ENCODE results near the gene ADGRG4. TPM values are rescaled to one million over a fixed set of nuclear protein-coding genes. Genes with fewer than 3 reads are reported as not detected.

ADGRG4 gene
- polyA plus RNA-seq, 3 donors: under 0.01 to 0.18 (median 0.11) TPM

GRCh38 chrX:136353526-136354093, 52.8 kb downstream of the ADGRG4 start:
- 67 to 83% (median 78%) methylated on average over 4 of the region's 4 CpGs for WGBS, 3 donors
- no peak overlapping the region for H3K27ac ChIP-seq (ENCODE audit: low read depth, low read length)

GRCh38 chrX:136354201-136354600, 53.4 kb downstream of the ADGRG4 start:
- 70 to 79% (median 76%) methylated on average over 4 of the region's 4 CpGs for WGBS, 3 donors

GRCh38 chrX:136369377-136369776, 68.6 kb downstream of the ADGRG4 start:
- H3K27ac ChIP-seq (ENCODE audit: low read depth, low read length): no peak overlapping the region
- 59 to 80% (median 72%) methylated on average over 5 of the region's 5 CpGs for WGBS, 3 donors

More at GRCh38 chrX:136354201-136354600, 53.4 kb downstream of the ADGRG4 start:
- H3K27ac ChIP-seq (ENCODE audit: low read depth, low read length): no peak overlapping the region

GRCh38 chrX:136376713-136377112, 76.0 kb downstream of the ADGRG4 start:
- WGBS, 3 donors: 72 to 88% (median 81%) methylated on average over 5 of the region's 5 CpGs
- H3K27ac ChIP-seq (ENCODE audit: low read depth, low read length): no peak overlapping the region

- WGBS, 3 donors: 33 to 69% (median 56%) methylated on average over 1 of the region's 1 CpG
These were observed 79.4 kb downstream of the ADGRG4 start for GRCh38 chrX:136380010-136380769.

GRCh38 chrX:136386173-136386572, 85.4 kb downstream of the ADGRG4 start:
- WGBS, 3 donors: 13 to 74% (median 42%) methylated on average over 1 of the region's 1 CpG
- no peak overlapping the region for H3K27ac ChIP-seq (ENCODE audit: low read depth, low read length)

More at GRCh38 chrX:136380010-136380769, 79.4 kb downstream of the ADGRG4 start:
- H3K27ac ChIP-seq (ENCODE audit: low read depth, low read length): no peak overlapping the region

GRCh38 chrX:136386826-136387225, 86.1 kb downstream of the ADGRG4 start:
- 71 to 100% (median 84%) methylated on average over 2 of the region's 2 CpGs for WGBS, 3 donors

GRCh38 chrX:136387951-136388502, 87.3 kb downstream of the ADGRG4 start:
- no peak overlapping the region for H3K27ac ChIP-seq (ENCODE audit: low read depth, low read length)
- 61 to 78% (median 68%) methylated on average over 3 of the region's 3 CpGs for WGBS, 3 donors

More at GRCh38 chrX:136386826-136387225, 86.1 kb downstream of the ADGRG4 start:
- no peak overlapping the region for H3K27ac ChIP-seq (ENCODE audit: low read depth, low read length)

GRCh38 chrX:136390921-136391320, 90.2 kb downstream of the ADGRG4 start:
- WGBS, 3 donors: 71 to 100% (median 91%) methylated on average over 2 of the region's 2 CpGs
- no peak overlapping the region for H3K27ac ChIP-seq (ENCODE audit: low read depth, low read length)

- 43 to 65% (median 56%) methylated on average over 3 of the region's 3 CpGs for WGBS, 3 donors
- H3K27ac ChIP-seq (ENCODE audit: low read depth, low read length): no peak overlapping the region
These were observed 94.5 kb downstream of the ADGRG4 start for GRCh38 chrX:136395271-136395670.

- WGBS, 3 donors: 63 to 90% (median 71%) methylated on average over 3 to 4 of the region's 4 CpGs
- no peak overlapping the region for H3K27ac ChIP-seq (ENCODE audit: low read depth, low read length)
These were observed 96.2 kb downstream of the ADGRG4 start for GRCh38 chrX:136397001-136397400.

- 61 to 82% (median 76%) methylated on average over 8 of the region's 8 CpGs for WGBS, 3 donors
- no peak overlapping the region for H3K27ac ChIP-seq (ENCODE audit: low read depth, low read length)
These were observed 104.4 kb downstream of the ADGRG4 start for GRCh38 chrX:136405126-136405525.

- 66 to 80% (median 71%) methylated on average over 2 of the region's 2 CpGs for WGBS, 3 donors
These were observed 117.0 kb downstream of the ADGRG4 start for GRCh38 chrX:136417806-136418205.

GRCh38 chrX:136421338-136421737, 120.6 kb downstream of the ADGRG4 start:
- 67 to 70% (median 69%) methylated on average over 9 to 14 of the region's 14 CpGs for WGBS, 3 donors
- no peak overlapping the region for H3K27ac ChIP-seq (ENCODE audit: low read depth, low read length)

More at GRCh38 chrX:136417806-136418205, 117.0 kb downstream of the ADGRG4 start:
- no peak overlapping the region for H3K27ac ChIP-seq (ENCODE audit: low read depth, low read length)

GRCh38 chrX:136423724-136424123, 123.0 kb downstream of the ADGRG4 start:
- no peak overlapping the region for H3K27ac ChIP-seq (ENCODE audit: low read depth, low read length)
- 50 to 68% (median 51%) methylated on average over 2 of the region's 2 CpGs for WGBS, 3 donors

- no peak overlapping the region for H3K27ac ChIP-seq (ENCODE audit: low read depth, low read length)
- WGBS, 3 donors: 28 to 83% (median 46%) methylated on average over 2 of the region's 2 CpGs
These were observed 125.2 kb downstream of the ADGRG4 start for GRCh38 chrX:136425996-136426395.

GRCh38 chrX:136431625-136432024, 130.9 kb downstream of the ADGRG4 start:
- 63 to 67% (median 64%) methylated on average over 1 of the region's 1 CpG for whole genome bisulfite sequencing, 3 donors
- no peak overlapping the region for H3K27ac ChIP-seq (ENCODE audit: low read depth, low read length)

GRCh38 chrX:136437774-136438173, 137.0 kb downstream of the ADGRG4 start:
- WGBS, 3 donors: 42 to 75% (median 61%) methylated on average over 2 of the region's 2 CpGs
- H3K27ac ChIP-seq (ENCODE audit: low read depth, low read length): no peak overlapping the region

- H3K27ac ChIP-seq (ENCODE audit: low read depth, low read length): no peak overlapping the region
- WGBS, 3 donors: 55 to 83% (median 60%) methylated on average over 3 of the region's 3 CpGs
These were observed 137.4 kb downstream of the ADGRG4 start for GRCh38 chrX:136438192-136438591.

All from adipose tissue (tissue), 3 donors.